Measurements from ENCODE around the gene PRKCZ. TPM values are rescaled to one million over a fixed set of nuclear protein-coding genes. Genes with fewer than 3 reads are reported as not detected.

Gene PRKCZ
- total and polyA plus RNA-seq, 2 experiments from 2014 or later: 26.2 to 36.9 TPM

- no peaks in the 10 kb centered on the region for H3K27me3 ChIP-seq (ENCODE audit: insufficient read depth)
- H3K4me2 ChIP-seq: peak overlapping the region; percentile 85
- Mint-ChIP-seq H3K27me3 (ENCODE audit: insufficient read depth, low read depth, poor library complexity) (peaks cover 19% of the 10 kb centered on the region), H3K9me3 (no peaks in the 10 kb centered on the region), H3K4me3 (peak overlapping the region; percentile 68), H3K4me1 (peaks cover 25% of the 10 kb centered on the region), H3K27ac (peak overlapping the region; percentile 75), H3K36me3 (ENCODE audit: low read depth) (no peaks in the 10 kb centered on the region; the same call in 2 of the 3 replicates)
- peak overlapping the region; percentile 54; the same call in 1 of the 2 replicates for H3K4me3 ChIP-seq
- H3K9me2 ChIP-seq (ENCODE audit: insufficient read depth): no peaks in the 10 kb centered on the region
- H3K27ac ChIP-seq (ENCODE audit: low read depth): peak overlapping the region; percentile 87
- ATAC-seq (peak; percentile 68), DNase-seq (ENCODE audit: low spot score) (peak; percentile 85)
- peaks cover 21% of the 10 kb centered on the region for H3K79me2 ChIP-seq (replicated peaks; ENCODE audit: insufficient read depth)
- H2AFZ ChIP-seq: no peak overlapping the region
- peaks cover 18% of the 10 kb centered on the region for H3K4me1 ChIP-seq (ENCODE audit: insufficient read depth)
- peaks cover 21% of the 10 kb centered on the region for H3F3A ChIP-seq (replicated peaks; ENCODE audit: low read depth)
- no peaks in the 10 kb centered on the region for H3K36me3 ChIP-seq (ENCODE audit: insufficient read depth)
- H4K20me1 ChIP-seq (replicated peaks; ENCODE audit: insufficient read depth): peaks cover 17% of the 10 kb centered on the region
- TF ChIP-seq EZH2 (IDR thresholded peaks at IDR 0.05; ENCODE audit: low read depth, unreplicated experiment) (no peak), POLR2AphosphoS5 (IDR thresholded peaks at IDR 0.05; ENCODE audit: low read depth) (no peak), EZH2phosphoT487 (IDR thresholded peaks at IDR 0.05; ENCODE audit: unreplicated experiment) (no peak), REST (IDR thresholded peaks at IDR 0.05; ENCODE audit: unreplicated experiment) (no peak), NANOG (IDR thresholded peaks at IDR 0.05; ENCODE audit: borderline replicate concordance) (no peak), ZNF331 (CRISPR knock-in tag; IDR thresholded peaks at IDR 0.05; ENCODE audit: low read depth) (no peak), CTCF (conservative IDR thresholded peaks at IDR 0.05; ENCODE audit: low read depth in 2 of 2) (peak; percentile 50 to 57), ZNF114 (CRISPR knock-in tag; IDR thresholded peaks at IDR 0.05) (no peak)
These were observed 82.2 kb downstream of the PRKCZ start for GRCh38 chr1:2132222-2133038.
